Stimulated activated CD4-positive, alpha-beta T cell treated with anti-CD3 and anti-CD28 coated beads, Interleukin-4, amount 100 ng/mL, for 24 hours (primary cell): ENCODE results near the gene CTBP2.

ENCODE experiments used
- DNase-seq: peaks from one replicate; pipeline ENCODE4 v3.0.0-alpha.2; 2020

Gene CTBP2

DNA sequence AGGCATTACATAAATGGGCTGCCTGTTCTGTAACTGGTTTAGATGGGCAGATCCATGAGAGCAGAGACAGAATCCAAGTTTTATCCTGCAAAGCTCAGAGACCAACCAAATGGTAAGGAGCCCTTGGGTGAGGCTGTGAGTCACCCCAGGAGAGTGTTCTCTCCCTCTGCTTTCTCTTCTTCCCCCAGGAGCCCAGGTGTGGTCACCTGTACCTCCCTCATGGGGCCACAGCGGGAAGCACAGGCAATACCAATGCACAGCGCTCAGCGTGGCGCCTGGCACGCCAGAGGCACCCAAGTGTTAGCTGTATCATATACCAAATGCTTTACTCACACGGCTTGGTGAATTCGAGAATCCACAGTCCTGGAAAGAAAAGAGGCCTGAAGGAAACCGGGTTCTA, 39.4 kb downstream of the CTBP2 start:
- no peak for DNase-seq

DNA sequence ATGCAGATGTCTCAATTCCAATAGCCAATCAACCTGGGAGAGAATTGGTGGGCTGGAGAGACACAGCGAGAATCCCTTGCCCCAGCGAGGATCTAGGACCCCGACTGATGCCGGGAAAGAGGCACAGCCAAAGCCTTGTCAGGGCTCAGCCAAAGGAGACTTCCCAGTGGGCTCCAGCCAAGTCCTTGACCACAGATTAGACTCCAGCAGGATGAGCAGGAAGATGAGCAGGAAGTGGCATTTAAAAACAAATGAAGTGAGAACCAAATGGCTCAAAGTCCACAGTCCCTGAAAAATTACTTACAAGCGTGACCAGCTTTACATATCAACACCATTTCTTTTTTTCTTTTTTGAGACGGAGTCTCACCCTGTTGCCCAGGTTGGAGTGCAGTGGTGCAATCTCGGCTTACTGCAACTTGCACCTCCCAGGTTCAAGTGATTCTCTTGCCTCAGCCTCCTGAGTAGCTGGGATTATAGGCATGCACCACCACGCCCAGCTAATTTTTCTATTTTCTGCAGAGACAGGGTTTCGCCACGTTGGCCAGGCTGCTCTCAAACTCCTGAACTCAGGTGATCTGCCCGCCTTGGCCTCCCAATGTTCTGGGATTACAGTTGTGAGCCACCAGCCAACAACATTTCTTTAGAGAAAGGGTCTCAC, 40.2 kb downstream of the CTBP2 start:
- DNase-seq: no peak

DNA sequence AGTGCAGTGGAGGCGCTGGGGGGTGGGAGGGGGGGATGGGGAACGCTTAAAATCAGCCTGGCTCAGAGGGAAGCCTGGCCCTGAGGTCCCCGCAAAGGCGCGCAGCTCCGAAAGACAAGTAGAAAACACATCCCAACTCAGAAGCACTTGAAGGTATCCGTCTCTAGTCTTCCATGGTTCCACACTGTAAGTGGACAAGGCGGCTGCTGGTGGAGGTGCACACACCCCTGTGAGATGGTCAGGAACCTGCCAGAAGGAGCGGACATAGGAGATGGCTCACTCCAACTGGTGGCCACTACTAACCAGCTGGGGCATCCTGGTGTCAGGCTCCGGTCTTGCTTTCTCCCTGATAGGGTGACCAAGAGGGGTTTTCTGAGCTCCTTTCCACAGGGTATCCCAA, 41.7 kb downstream of the CTBP2 start:
- DNase-seq: no peak

DNA sequence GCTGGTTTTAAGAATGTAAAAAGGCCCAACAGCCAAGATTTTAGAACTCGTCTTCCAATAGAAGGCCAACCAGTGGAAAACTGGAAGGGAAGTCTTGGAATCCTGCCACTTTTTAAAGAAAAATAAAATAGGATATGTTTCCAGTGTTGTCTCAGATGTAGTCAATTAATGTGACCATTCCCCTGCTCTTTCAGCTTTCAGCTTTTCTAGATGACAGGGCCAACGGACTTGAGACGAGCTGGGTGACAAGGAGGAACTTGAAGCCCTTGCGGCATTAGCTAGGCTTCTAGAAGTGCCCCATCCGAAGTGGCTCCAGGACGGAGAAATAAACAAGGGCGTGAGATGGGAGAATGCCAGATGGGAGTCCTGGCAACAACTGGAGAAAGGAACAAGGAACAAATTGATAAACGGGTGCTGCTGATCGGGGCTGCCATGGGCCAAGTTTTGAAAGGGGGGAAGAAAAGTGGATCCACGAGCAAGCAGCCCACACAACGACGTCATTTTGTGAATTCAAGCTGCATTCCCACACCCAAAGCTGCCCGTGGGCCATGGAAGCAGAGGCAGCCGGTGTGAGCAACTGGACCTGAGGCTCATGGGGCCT, 42.3 kb downstream of the CTBP2 start:
- DNase-seq: no peak

DNA sequence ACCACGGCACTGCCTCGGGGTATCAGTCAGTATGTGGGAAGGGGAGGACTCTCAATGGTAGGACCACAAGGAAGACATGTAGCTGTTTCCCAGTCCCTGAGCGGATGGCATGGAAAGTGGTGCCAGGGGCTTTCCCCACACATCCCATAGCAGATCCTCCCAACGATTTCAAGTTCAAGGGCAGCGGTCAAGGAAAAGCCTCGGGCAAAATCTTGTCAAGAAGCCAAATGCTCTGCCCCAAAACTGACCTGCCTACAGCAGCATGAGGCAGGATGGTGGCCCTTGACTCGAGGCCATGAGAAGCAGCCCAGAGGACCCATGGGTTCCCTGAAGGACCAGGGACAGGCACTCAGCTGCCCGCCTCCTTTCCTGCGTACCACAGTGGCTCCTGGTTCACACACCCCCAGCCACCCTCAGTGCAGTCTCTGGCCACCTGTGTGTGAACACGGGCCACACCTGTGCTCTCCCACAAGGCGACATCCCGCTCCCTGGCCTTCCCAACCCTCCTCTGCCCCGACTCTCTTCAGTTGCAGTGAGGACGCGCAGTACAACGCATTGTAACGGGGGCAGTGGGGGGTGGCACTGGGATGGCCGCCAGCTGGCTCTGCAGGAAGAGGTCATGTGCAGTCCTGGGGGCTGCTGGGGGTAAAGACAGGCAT, 43.6 kb downstream of the CTBP2 start:
- no peak for DNase-seq

DNA sequence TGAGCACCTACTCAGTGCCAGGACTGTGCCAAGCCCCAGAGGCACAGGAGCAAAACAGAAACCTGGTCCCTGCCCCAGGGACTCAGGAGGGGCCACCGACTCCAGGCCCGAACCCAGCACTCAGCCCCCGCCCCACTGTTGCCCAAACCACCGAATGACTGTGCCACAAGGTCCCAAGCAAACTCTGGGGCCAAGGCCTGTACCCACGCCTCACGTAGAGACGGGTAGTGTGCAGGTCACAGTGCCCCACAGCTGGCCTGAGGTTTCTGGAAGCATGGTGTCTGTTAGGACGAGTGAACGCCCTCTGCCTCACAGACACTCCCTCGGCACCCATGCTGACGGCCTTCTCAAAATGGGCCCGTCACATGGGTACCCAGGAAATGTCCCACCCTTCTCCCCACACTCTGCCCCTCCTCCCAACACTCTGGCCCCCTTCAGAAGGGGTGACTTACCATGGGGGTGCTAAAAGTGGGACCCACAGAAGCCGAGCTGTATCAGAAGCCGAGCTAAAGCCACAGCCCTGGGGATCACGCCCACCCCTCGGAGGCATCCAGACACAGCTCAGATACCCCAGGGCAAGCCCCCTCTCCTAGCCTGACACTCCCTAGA, 44.2 kb downstream of the CTBP2 start:
- no peak for DNase-seq

DNA sequence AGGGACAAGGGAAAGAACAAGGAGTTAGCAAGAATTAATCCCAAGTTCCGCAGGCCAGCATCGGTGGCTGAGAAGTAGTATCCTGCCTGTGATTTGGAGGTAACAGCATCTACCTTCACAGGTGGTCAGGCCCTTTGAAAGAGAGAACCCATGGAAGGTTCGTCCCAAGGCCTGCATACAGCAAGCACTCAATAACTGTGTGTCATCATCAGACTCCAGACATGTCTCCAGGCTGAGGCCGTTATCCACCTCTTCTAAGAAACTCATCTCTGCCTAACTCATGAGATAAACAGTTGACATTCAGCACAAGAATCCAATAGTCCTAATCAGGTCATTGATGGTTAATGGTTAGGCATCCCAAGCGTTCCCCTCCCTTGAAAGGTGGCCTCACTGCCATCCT, 45.0 kb downstream of the CTBP2 start:
- no peak for DNase-seq

DNA sequence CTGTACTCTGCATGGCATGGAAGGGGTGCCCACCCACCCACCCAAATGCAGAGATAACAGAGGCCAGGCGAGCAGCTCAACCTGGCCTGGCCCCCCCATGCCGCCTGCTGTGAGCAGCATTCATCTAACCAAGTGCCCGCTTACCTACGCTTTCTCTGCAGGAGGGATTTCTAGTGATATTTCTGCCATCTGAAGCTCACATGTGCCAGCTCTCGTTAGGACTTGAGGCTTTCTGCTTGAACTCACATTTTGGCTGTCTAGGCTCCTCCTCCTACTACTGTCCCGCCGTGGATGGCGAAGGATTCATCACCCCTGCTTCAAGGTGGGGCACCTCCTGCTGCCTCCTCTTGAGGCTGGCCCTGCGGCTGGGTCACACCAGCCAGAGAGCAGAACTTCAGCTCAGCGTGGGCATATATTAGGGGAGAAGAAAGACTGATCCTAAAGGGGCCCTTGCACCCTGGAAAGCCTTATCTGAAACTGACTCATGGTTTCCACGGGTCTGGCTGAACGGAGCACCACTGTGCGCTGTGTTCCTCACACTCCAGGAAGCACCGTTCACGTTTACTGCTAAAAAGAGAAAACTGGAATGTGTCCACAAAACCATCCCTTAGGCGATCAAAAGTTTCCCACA, 45.5 kb downstream of the CTBP2 start:
- DNase-seq: no peak

DNA sequence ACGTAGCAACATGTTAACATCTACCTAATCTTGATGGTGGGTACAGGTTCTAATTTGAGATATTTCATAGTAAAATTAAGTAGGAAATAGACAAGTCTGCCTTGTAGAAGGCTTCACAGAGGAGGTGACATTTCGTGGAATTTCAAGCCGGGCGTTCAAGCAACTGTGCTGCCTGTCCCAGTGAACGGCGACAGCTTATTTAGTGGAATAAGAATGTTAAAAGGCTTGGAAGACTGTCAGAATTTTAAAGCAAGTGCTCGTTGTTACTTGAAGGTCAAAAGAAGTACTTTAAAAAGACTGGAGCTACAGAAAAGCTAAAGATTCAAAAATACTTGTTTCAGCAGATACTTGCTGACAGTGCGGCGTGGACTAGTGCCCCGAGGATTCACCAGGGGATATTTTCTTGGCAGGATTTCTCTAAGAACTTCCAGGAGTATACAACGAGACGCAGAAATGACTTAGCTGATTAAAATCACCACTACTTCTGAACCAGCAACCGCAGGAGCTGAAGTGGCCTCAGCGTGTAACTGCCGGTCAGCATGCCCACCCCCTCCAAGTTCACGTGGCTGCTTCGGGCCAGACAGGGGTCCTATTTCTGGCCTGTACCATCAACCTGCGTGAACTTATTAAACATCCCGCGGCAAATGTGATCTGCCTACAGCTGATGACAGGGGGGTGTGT, 46.5 kb downstream of the CTBP2 start:
- no peak for DNase-seq

DNA sequence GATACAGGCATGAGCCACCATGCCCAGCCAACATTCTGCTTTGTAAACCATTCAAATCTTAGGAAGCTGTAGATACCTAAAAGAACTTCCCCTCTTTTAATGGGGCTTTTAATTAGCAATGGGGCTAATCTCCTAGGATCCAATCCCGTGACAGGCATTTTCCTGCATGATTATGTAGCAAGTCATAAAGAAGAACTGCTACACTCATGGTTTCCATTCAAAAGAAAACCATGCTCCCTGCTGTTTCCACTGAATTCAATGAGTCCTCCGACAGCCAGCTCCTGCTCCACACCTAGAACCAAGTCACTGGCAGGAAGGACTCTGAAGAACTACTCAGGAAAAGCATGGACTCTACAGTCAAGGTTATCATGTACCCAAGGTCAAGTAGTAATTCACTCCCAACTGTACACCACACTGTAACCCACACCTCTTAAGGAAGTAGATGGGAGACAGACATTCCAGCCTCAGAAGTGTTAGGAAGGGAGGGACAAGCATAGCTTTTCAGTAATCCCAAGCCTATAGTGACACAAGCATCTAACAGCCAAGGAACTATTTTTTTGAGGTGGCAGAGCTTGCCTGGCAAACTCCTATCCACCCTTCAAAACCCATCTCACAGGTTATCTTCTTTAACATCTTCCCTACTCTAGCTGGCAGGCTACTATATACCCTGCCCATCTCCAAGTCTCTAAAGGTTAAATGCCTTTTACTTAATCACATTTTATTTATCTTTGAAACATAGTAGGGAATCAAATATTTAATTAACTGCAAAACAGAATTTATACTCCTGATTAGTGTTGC, 47.5 kb downstream of the CTBP2 start:
- DNase-seq: no peak

DNA sequence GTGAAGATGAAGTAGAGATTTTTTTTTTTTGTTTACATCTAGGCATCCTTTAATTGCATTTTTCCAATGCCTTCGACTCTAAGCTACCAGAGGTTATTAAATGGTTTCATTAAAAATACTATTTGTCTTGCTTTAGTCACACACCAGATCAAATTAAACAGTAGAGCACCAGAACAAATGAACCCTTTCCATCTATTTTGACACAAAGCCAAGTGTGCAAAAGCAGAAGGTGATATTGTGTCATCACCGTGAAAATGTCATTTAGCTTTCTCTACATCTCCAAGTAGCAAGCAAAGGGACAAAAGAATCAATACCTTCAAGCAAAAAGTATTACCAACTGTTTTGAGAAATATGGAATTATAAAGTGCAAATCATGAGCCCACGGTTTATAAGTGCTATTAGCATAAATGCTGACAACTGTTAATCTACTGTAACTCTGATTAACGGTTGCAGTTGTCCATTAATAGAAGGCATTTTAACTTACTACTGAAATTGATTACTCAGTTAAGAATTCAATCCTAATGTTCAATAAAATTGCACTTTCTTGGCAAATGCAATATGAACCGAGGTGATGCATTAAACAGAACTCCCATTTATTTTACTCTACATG, 49.1 kb downstream of the CTBP2 start:
- no peak for DNase-seq

DNA sequence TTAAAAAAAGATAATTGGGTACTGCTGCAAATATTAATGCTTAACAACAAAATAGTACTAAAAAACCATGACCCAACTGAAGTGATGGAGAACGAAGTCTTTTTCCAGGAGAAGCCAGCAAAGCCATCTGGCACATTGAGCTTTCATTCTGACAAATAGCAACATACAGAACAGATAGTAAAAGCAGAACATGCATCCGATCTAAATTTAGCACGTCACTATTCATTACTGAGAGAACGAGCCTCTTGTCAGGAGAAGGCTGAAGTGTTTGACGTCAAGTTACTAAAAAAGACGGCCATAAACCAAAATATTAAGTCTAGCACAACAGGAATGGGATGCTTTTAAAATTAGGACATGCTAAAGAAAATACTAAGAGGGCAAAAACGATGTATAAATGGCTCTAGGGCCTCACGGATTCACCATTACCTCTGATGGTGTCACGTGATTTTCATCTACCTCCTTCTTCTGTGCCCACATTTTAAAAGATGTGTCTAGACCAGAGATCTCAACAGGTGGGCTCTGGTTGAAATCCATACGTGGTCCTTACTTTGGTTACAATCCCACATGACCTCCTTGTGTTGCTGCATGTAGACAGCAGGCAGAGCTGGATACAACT, 52.3 kb downstream of the CTBP2 start:
- no peak for DNase-seq

DNA sequence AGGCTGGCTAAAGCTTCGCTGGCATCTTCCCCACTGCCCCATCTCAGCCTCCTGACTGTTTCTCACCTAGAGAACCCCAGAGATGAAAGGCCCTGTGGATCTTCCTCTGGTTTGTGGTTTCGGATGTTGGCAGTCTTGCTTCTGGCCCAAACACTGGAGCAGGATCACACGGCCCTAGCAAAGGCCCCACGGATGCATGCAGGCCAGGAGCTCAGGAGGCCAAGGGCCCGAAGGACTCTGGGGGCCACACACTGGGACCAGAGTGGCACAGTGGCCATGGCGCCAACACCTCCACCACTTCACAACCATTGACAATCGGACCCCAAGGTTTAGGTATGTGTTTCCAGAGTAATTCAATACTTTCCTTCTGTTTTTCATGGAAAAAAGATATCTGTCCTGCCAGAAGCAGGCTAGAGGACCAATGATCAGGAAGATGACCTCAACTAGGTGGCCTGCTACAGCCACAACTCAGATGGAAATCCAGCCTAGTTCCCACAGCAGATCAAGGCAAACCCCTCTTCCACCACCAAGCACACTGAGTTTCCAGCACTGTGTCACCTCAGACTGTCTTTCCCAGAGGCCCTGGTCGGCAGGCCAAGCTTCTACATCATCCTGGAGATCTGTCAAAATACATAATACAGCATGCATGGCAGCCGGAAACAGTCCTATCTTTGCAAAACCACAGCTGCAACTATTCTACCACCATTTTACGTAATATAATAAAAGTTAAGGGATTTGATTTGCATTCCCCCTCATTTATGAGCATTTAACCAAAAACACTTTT, 53.0 kb downstream of the CTBP2 start:
- DNase-seq: no peak

DNA sequence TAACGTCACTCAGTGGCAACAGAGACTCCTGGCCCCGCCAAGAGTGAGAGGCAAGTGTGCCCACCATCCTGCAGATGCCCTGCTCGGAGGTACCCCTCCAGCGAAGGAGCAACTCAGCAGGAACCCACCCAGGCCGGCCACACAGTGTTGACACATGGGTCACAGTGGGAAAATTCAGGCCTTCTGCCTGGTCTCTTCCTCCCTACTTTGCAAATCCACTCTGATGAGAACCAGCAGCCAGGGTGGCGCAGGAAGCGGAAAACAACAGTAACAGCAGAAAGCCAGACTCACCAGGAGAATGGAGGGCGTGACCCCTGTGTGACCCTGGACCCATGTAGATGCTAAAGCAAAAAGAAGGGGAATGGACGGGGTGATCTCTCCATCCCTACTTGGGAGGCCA, 53.8 kb downstream of the CTBP2 start:
- no peak for DNase-seq

DNA sequence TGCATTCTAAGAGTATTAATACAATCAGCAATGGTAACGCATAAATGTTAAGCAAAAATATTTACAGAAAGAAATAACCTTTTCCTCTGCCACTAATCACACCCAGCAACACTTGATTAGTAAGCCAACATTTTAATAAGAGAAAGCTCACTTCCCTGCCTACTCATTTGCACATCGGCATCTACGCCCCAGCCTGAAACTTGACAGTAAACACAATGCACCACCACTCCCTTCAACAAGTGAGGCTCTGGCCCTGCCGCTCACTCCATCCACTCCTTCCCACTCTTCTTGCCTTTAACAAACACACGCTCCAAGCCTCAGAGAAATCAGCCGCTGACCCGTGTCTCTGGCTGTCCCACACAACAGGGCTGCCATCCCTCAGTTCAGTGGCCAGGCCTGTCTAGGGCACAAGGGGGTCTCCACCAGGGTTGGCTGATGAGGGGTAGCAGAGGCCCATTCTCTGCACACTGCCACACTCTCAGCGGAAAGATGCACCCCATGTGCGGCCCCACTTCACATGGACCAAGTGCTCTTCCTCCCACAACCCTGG, 54.6 kb downstream of the CTBP2 start:
- no peak for DNase-seq

DNA sequence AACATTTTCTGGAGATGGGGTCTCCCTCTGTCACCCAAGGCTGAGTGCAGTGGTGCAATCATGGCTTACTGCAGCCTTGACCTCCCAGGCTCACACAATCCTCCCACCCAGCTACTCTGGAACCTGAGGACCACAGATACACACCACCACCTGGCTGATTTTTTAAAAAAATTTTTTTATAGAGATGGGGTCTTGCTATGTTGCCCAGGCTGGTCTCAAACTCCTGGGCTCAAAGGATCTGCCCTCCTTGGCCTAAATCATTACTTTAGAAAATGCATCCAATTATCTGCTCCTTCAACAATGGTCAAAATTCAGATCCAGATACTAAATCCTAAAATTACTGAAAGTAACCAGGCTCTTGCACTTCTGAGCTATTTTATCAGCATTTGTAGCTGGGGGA, 55.2 kb downstream of the CTBP2 start:
- DNase-seq: no peak

DNA sequence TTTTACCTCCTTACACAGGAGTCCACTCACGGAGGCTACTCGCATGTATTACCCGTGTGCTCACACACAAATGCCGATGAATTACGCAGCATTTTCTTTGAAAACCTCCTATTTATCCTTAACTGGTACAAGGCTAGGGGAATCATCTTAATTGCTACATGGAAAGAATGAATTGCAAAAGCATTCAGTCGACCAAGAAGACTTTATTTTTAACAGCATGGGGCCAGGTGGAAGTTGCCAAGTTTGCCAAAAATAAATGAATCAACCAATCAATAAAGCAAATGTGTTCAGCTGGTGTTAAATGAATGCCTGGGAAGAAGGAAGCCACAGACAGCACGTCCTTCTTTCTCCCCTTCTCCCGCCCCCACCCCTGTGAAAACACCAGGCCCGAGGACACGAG, 55.8 kb downstream of the CTBP2 start:
- DNase-seq: no peak

DNA sequence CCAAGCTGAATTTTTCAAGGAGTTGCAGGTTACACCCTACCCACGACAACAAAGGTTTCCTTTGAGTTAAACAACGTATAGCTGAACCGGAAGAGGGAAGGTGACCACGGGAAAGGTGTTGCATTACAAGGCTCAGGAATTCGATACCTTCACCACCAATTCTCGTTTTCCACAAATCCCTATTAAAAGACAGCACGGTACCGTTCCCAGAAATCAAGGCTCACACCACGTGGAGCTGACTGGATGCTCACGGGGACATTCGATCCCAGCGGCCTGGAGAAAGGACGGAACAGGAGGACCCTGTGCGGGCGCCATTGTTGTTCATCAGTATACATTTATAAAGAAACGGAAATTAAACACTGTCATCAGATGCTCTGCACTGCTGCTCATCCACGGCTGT, 56.4 kb downstream of the CTBP2 start:
- DNase-seq: no peak

DNA sequence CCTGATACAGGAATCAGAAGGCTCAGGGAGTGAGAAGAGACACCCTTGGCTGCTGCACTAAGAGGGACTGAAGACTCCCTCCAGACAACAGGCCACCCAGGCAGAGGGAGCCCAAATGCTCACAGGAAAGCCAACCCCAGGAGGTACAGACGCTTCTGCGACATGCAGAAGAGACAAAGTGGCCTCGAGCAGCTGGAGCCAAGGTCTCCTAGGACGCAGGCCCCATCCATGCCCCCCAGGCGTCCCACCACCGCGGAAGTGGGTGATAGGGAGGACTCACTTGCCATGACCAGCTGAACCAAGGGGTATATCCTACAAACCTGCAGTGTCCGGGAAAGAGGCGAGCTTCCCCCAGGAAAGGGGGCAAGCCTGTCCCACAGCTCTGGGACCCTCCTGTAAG, 56.9 kb downstream of the CTBP2 start:
- DNase-seq: no peak

DNA sequence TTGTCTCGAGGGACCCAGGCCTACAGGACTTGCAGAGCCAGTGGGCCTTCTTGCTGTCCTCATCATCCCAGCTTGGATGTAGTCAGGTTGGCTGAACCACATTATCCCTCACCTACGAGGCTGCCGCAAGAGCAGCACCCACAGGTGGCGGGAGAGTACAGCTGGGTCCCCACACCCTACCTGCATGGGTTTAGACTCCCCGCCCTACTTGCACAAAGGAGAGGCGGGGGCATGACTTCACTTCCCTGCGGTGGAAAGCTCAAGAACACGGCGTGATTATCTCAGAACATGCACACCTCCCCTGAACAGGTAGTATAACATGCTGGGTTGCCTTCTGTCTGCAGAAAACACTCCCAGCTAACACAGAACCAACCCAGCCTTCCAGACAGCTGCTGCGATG, 57.5 kb downstream of the CTBP2 start:
- DNase-seq: no peak
